Stimulated activated CD8-positive, alpha-beta memory T cell treated with anti-CD3 and anti-CD28 coated beads, Interleukin-7, amount 100 ng/mL, for 4 hours (primary cell): ENCODE measurements around the gene MAPK1.
"Not testable (repeated sequence)": the region's sequence is repeated elsewhere in the genome, so short reads cannot be mapped to it uniquely, and the experiment has no call there.

Source experiments
- DNase-seq, 2 donors: peaks; one replicate each; pipeline ENCODE4 v3.0.0-alpha.2; 2020; ENCODE audit warnings: low read depth in 2 of 2

The MAPK1 gene

DNA sequence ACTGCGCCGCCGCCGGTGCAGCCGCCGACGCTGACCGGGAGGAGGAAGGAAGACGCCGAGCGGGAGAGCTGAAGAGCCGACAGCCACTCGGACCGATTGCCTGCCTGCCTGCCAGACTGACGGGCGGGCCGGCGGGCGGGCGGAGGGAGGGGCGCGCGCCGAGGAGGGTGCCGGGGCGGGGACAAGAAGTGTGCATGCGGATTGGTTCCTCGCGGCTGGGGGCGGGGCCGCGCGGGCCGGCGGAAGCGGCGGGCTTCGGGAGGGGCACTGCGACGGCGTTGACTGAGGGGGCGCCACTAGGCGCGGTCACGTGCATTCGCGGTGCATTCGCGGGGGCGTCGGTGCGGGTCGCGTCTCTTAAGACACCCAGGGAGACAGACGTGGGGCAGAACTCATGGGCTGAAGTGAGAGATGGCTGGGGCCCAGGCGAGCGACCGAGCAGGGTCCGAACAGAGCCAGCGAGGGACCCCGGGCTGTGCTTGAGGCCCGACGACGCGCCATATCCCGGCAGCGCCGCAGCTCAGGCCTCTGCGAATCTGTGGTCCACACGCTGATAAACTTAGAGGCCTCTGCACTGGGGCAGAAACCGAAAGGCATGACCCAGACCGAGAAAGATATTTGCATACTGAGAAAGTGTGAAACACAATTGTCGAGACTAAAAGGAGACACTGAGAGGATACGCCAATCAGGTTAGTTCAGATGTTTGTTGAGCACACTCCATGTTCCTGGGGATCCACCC, at the start of gene MAPK1:
Gene MAPK1 (minus strand): TSS at position 118 of the 739 bp plus-strand sequence. CDS start 205 bp downstream, outside the sequence.
- peak; percentile 92 to 95 for DNase-seq

DNA sequence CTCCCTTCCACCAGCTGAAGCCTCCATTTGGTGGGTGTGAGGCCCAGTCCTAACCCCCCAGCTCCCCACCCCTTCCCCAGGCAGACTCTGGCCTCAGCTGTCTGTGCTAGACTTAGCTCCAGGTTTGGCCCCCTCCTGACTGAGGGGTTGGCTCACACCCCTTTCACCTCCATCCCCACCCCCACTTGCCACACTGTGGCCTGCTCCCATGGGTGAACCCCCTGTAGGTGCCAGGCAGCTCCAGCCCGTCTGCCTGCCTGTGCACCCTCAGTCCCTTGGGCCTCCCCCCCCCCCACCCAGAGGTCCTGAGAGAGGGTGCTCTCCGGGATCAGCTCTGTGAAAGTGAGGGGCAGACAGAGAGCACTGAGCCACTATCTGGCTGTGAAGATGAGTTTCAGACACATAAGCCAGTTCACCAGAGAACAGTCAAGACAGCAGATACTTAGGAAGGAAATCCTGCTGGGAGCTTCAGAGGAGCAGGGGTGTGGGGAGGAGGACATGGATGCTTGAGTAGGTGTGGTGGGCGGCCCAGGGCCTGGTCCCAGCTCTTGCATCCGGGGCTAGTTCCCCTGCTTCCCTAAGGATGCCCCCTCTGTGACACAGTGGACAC, 49.0 kb upstream of the MAPK1 start:
- DNase-seq, result no peak

DNA sequence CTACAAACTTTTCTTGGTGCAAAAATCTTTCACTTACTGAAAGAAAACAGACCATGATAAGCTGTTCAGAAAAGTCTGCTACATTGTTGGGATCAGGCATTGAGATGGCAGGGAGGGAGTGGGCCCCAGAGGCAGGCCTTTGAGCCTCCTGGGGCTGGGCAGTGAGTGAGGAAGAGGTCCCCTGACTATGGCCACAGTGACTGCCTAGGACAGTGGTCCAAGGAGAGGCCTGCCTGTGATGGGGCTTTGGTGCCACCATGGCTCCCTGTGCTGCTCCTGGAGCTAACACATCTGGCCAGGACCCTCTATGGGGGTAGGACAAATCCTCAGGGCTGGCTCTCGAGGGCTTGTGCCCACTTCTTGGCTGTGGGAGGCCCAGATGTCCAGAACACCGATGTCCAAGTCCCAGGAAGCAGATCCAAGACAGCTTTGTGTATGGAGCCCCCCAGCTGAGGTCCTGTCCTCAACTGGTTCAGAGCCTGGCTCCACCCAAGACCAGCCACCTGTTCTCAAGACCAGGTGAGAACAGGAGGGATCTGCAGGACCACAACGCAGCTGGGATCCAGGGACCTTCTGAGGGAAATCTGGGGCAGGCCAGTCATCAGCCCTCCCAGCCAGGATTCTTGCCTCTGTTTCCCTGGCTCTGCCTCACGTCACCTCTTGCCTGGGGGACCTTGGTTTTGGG, 48.3 kb upstream of the MAPK1 start:
- DNase-seq, result no peak

DNA sequence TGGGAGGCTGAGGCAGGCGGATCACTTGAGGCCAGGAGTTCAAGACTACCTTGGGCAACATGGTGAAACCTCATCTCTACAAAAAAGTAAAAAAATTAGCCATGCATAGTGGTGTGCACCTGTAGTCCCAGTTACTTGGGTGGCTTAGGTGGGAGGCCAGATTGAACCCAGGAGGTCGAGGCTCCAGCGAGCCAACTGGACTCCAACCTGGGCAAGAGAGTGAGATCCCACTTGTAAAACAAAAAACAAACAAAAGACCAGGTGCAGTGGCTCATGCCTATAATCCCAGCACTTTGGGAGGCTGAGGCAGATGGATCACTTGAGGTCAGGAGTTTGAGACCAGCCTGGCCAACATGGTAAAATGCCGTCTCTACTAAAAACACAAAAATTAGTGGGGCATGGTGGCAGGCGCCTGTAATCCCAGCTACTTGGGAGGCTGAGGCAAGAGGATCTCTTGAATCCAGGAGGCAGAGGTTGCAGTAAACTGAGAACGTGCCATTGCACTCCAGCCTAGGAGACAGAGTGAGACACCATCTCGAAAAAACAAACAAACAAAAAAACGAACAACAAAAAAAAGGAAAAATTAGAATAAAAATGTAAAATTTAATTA, 46.7 kb upstream of the MAPK1 start:
- not testable (repeated sequence) for DNase-seq

DNA sequence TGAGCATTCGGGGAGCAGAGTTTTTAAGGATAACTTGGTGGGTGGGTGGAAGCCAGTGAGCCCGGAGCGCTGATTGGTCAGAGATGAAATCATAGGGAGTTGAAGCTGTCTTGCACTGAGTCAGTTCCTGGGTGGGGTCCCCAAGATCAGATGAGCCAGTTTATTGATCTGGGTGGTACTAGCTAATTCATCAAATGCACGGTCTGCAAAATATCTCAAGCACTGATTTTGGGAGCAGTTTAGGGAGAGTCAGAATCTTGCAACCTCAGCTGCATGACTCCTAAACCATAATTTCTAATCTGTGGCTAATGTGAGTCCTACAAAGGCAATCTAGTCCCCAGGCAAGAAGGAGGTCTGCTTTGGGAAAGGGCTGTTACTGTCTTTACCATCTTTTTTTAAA, 42.9 kb upstream of the MAPK1 start:
- not testable (repeated sequence) for DNase-seq

DNA sequence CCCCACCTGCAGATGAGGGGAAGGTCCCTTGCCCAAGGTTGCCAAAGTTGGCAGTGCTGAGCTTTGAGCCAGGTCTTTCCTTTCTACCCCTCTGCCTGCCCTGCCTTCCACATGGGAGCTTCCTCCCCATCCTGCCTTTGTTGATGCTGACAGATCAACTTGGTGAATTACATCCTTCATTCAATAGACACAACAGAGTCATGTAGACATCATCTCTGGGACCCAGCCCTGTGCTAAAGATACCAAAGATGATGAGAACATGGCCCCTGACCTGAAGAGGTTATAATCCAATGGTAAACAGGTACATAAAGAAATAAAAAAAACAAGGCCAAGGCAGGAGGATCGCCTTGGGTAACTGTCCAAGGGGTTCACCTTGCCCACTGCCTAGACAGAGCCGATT, 42.4 kb upstream of the MAPK1 start:
- no peak for DNase-seq

DNA sequence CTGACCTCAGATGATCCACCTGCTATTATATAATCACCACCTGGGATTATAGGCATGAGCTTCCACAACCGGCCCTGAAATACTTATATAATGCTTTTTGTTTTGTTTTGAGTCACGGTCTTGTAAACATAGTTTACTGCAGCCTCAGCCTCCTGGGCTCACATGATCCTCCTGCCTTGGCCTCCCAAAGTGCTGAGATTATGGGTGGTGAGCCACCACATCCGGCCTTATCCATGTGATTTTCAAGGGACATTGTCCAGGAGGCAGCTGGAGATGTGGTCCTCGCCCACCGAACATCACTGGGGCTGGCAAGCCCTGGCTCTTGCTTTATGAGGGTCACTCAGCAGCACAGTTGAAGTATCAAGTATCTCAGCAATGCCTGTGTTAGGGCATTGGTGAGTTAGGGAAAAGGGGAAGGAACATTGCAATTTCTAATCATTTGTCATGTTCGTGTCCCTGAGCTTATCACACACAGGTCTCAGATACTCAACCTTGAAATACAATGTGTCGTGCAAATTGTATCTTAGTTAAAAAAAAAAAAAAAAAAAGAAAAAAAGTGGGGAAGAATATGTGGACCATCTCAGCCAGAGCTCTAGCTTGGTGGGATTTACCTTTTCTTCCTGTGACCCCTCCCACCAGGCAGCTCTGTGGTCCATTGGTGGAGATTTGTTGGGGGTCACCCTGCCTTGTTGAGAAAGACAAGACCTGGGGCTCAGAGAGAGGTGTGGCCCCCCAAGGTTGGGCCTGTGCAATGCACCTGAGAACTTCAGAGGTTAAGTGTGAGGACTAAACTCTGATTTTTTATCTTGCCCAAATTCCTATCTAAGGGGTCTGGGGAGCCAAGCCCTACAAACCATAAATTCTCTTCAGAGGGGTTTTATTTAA, 40.4 kb upstream of the MAPK1 start:
- DNase-seq, result no peak

DNA sequence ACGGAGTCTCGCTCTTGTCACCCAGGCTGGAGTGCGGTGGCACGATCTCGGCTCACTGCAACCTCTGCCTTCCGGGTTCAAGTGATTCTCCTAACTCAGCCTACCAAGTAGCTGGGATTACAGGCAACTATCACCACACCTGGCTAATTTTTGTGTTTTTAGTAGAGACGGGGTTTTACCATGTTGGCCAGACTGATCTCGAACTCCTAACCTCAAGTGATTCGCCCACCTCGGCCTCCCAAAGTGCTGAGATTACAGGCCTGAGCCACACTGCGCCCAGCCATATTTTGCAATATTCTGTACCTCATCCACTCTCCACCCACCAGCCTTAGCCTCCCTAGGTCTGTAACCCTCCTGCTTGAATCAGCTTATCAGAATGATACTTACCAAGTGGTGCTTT, 37.8 kb upstream of the MAPK1 start:
- DNase-seq, result not testable (repeated sequence)

DNA sequence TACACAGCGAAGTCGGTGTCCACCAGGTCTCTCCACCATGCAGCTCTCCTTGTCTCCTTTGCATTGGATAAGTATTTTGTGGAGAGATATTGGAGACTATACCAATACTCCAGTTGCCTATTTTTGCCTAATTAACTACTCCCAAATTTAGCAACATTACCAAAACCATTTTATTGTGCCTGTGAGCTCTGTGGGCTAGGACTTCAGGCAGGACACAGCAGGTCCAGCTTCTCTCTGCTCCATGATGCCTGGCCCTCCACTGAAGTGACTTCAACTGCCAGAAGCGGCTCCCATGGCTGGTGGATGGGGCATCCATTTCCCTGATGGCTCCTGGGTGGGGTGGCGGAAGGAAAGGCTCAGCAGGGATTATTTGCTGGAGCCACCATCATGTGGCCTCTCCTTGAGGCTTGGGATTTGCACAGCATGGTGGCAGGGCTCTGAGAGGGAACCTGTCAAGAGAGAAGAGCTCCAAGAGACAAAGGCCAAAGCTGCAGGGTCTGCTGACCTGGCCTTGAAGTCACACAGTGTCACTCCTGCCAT, 36.9 kb upstream of the MAPK1 start:
- DNase-seq, result no peak

DNA sequence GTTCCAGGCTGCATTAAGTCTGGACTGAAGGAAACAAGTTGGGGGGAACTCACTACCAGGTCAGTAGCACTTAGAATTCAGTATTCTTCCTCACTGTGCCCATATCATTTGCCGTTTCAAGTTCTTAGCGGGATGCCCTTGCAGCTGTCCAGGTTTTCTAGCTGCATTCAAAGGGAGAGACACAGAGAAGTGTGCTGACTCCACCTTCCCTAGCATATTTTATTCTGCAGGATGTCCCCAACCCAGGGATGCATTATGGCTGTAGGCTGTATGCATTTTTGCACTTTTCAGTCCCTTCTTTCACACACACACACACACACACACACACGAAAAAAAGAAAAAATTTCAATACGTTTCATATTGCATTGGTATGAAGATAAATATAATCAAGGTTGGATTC, 35.8 kb upstream of the MAPK1 start:
- no peak for DNase-seq

DNA sequence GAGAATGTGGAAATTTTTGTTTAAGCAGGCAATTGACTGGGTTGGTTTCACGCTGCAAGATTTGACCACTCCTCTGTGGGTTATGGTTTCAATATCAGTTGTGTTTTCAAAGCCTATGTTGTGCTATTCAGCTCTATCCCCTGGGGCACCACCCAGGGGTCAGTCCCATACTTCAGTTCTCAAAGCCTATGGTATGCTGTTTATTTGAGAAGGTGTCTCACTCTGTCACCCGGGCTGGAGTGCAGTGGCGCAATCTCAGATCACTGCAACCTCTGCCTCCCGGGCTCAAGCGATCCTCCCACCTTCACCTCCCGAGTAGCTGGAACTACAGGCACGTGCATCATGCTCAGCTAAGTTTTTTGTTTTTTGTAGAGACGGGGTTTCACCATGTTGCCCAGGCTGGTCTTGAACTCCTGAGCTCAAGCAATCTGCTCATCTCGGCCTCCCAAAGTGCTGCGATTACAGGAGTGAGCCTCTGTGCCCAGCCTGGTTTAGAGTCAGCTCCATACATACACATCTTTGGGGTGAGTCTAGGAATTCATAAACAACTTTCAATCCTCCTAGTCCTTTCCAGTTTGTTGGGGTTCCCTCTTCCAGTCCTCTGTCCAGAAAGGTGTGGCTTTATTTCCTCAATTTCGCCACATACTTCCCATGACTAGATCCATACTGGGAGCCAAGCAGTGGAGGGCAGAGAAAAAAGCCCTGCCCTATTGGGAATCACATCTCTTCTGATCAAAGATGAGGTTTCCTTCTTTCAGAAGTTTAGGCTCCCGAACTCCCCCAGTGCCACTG, 35.0 kb upstream of the MAPK1 start:
- no peak for DNase-seq

DNA sequence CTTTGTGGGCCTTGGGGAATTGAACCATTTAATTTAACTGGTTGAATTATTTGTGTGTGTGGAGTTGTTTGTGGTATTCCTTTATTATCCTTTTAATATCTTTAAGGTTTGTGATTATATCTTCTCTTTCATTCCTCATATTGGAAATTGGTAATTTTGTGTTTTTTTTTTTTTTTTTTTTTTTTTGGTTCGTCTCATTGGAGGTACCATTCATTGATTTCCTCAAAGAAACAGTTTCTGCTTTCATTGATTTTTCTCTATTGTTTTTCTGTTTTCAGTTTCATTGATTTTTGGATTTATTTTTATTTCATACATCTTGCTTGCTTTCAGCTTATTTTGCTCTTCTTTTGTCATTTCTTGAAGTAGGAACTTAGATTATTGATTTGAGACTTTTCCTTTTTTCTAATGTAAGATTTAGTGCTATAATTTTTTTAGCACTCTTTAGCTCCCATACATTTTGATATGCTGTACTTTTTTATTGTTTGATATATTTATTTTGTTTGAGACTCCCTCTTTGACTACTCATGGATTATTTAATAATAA, 31.0 kb upstream of the MAPK1 start:
- DNase-seq, result no peak

DNA sequence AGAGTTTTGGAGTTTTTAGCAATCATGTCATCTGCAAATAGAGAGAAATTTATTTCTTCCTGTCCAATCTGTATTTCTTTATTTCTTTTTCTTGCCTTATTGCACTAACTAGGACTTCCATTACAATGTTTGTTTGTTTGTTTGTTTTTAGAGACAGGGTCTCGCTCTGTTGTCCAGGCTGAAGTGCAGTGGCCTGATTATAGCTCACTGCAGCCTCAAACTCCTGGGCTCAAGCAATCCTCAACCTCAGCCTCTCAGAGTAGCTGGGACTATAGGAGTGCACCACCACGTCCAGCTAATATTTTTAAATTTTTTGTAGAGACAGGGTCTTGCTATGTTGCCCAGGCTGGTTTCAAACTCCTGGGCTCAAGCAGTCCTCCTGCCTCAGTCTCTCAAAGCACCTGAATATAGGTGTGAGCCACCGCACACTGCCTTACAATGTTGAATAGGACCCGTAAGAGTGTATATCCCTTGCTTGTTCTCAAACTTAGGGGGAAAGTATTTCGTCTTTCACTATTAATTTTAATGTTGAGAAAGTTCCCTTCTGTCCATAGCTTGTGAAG, 29.6 kb upstream of the MAPK1 start:
- DNase-seq, result no peak

DNA sequence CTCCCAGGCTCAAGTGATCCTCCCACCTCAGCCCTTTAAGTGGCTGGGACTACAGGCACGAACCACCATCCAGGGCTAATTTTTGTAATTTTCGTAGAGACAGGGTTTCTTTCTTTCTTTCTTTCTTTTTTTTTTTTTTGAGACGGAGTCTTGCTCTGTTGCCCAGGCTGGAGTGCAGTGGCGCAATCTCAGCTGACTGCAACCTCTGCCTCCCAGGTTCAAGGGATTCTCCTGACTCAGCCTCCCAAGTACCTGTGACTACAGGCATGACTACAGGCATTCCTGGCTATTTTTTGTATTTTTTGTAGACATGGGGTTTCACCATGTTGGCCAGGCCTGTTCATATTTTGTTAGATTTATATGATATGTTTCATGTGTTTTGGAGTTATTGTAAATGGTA, 28.8 kb upstream of the MAPK1 start:
- not testable (repeated sequence) for DNase-seq

DNA sequence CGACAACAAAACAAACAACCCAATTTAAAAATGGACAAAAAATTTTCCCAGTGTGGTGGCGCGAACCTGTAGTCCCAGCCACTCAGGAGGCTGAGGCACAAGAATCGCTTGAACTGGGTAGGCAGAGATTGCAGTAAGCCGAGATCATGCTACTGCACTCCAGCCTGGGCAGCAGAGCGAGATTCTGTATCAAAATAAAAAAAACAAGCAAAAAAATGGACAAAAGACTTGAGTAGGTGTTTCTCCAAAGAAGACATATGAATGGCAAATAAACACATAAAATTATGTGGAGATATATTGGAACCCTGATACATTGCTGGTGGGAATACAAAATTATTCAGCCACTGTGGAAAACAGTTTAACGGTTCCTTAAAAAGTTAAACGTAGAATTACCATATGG, 27.4 kb upstream of the MAPK1 start:
- DNase-seq, result no peak

DNA sequence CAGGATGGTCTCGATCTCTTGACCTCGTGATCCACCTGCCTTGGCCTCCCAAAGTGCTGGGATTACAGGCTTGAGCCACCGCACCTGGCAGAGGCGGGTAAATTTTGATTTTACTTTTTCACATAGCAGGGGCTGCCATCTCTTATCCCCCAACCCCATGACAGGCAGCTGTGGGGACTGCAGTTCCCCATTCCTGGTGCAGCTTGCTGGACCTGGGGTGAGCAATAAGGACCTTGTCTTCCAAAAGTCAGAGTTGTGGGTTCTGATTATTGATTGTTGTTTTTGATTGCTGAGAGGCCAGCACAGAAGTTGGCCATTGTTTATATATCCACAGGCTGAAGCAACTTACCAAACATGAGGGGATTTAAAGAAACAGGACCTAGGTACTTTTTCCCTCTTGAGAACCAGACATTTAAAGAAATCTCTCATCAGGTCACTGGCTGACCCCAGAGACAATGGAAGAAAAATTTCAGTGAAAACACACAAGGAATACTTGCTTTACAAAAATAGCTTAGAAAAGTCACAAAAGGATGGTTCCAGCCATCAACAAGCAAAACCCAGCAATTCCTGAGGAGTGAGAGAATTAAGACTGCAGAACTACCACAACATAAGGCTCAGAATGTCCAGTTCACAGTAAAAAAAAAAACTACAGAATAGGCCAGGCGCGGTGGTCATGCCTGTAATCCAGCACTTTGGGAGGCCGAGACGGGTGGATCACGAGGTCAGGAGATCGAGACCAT, 22.0 kb upstream of the MAPK1 start:
- DNase-seq, result no peak

DNA sequence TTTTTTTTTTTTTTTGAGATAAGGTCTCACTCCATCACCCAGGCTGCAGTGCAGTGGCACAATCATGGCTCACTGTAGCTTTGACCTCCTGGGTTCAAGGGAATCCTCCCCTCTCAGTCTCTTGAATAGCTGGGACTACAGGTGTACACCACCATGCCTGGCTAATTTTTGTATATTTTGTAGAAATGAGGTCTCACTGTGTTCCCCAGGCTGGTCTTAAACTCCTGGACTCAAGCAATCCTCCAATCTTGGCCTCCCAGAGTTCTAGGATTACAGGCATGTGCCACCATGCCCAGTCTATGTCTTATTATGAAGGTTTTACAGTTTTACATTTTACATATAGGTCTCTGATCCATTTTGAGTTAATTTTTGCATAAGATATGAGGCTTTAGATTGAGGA, 20.4 kb upstream of the MAPK1 start:
- DNase-seq, result no peak

DNA sequence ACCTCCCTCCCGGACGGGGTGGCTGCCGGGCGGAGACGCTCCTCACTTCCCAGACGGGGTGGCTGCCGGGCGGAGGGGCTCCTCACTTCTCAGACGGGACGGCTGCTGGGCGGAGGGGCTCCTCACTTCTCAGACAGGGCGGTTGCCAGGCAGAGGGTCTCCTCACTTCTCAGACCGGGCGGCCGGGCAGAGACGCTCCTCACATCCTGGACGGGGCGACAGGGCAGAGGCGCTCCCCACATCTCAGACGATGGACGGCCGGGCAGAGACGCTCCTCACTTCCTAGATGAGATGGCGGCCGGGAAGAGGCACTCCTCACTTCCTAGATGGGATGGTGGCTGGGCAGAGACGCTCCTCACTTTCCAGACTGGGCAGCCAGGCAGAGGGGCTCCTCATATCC, 16.5 kb upstream of the MAPK1 start:
- not testable (repeated sequence) for DNase-seq

DNA sequence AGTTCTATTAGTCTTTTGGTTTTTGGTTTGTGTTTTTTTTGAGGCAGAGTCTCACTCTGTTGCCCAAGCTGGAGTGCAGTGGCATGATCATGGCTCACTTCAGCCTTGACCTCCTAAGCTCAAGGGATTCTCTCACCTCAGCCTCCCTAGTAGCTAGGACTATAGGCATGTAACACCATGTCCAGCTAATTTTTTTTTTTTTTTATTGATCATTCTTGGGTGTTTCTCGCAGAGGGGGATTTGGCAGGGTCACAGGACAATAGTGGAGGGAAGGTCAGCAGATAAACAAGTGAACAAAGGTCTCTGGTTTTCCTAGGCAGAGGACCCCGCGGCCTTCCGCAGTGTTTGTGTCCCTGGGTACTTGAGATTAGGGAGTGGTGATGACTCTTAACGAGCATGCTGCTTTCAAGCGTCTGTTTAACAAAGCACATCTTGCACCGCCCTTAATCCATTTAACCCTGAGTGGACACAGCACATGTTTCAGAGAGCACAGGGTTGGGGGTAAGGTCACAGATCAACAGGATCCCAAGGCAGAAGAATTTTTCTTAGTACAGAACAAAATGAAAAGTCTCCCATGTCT, 15.4 kb upstream of the MAPK1 start:
- DNase-seq, result not testable (repeated sequence)
